Measurements from ENCODE around the gene PFDN5. TPM values are rescaled to one million over a fixed set of nuclear protein-coding genes. Genes with fewer than 3 reads are reported as not detected.

PFDN5 gene
- total RNA-seq, 2 donors from 2014 or later: 322 to 403 TPM

DNA sequence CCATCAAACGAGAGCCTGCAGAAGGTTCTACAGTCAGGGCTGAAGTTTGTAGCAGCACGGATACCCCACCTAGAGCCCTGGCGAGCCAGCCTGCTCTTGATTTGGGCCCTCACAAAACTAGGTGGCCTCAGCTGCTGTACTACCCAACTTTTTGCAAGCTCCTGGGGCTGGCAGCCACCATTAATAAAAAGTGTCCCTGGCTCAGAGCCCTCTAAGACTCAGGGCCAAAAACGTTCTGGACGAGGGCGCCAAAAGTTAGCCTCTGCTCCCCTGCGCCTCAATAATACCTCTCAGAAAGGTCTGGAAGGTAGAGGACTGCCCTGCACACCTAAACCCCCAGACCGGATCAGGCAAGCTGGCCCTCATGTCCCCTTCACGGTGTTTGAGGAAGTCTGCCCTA is 8.9 kb upstream of the PFDN5 start:
- TF ChIP-seq CTCF (conservative IDR thresholded peaks at IDR 0.05): no peak
- Mint-ChIP-seq H3K9me3 (no peaks in the 10 kb centered on the region), H3K36me3 (ENCODE audit: low read depth) (peaks cover 59% of the 10 kb centered on the region), H3K4me3 (no peak overlapping the region), H3K27me3 (ENCODE audit: insufficient read depth) (no peaks in the 10 kb centered on the region), H3K4me1 (no peaks in the 10 kb centered on the region), H3K27ac (no peak overlapping the region)
- no peak overlapping the region for H3K9ac ChIP-seq (ENCODE audit: extremely low read depth, low read length, poor library complexity, severe bottlenecking)
- no peaks in the 10 kb centered on the region for H3K27me3 ChIP-seq (ENCODE audit: control insufficient read depth, insufficient read depth, low read length, poor library complexity, severe bottlenecking)
- H3K36me3 ChIP-seq (ENCODE audit: control insufficient read depth, insufficient read depth, low read length): peaks cover 74% of the 10 kb centered on the region
- whole genome bisulfite sequencing, 2 experiments (ENCODE audit: insufficient coverage in 1 of 2, insufficient read length in 1 of 2): 93 to 94% methylated on average over 8 to 9 of the region's 9 CpGs
- no peak for DNase-seq
- H3K9me3 ChIP-seq (ENCODE audit: control insufficient read depth, low read length): no peaks in the 10 kb centered on the region
- H3K27ac ChIP-seq (ENCODE audit: low read depth, low read length): no peak overlapping the region
- no peaks in the 10 kb centered on the region for H3K4me1 ChIP-seq (ENCODE audit: control insufficient read depth, insufficient read depth, low read length)
- H3K4me3 ChIP-seq (ENCODE audit: low read length): no peak overlapping the region

DNA sequence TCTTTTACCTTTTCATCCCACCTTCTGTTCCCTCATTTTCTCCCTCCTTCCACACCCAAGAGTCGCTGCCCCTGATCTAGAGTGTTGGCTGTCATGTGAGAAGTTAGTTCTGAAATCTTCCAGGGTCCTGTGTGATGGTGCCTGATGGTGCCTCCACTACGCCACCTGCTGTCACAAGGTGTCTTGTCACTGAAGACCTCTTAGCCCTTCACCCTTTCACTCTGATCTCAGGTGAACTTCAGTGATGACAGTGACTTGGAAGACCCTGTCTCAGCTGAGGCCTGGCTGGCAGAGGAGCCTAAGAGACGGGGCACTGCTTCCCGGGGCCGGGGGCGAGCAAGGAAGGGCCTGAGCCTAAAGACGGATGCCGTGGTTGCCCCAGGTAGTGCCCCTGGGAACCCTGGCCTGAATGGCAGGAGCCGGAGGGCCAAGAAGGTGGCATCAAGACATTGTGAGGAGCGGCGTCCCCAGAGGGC is 7.6 kb upstream of the PFDN5 start:
- H3K9ac ChIP-seq (ENCODE audit: extremely low read depth, low read length, poor library complexity, severe bottlenecking): no peak overlapping the region
- H3K27ac Mint-ChIP-seq: no peak overlapping the region
- H3K4me3 Mint-ChIP-seq: no peak overlapping the region
- no peaks in the 10 kb centered on the region for H3K27me3 ChIP-seq (ENCODE audit: control insufficient read depth, insufficient read depth, low read length, poor library complexity, severe bottlenecking)
- no peak overlapping the region for H3K27ac ChIP-seq (ENCODE audit: low read depth, low read length)
- H3K4me3 ChIP-seq (ENCODE audit: low read length): no peak overlapping the region
- WGBS, 2 experiments (ENCODE audit: insufficient coverage in 1 of 2, insufficient read length in 1 of 2): 77 to 78% methylated on average over 5 to 11 of the region's 11 CpGs
- no peaks in the 10 kb centered on the region for H3K27me3 Mint-ChIP-seq (ENCODE audit: insufficient read depth)
- H3K4me1 ChIP-seq (ENCODE audit: control insufficient read depth, insufficient read depth, low read length): no peaks in the 10 kb centered on the region
- H3K36me3 Mint-ChIP-seq (ENCODE audit: low read depth): peaks cover 55% of the 10 kb centered on the region
- no peaks in the 10 kb centered on the region for H3K4me1 Mint-ChIP-seq
- peak; percentile 84 for TF ChIP-seq CTCF (conservative IDR thresholded peaks at IDR 0.05)
- DNase-seq: peak; percentile 93
- no peaks in the 10 kb centered on the region for H3K9me3 Mint-ChIP-seq
- no peaks in the 10 kb centered on the region for H3K9me3 ChIP-seq (ENCODE audit: control insufficient read depth, low read length)
- peaks cover 69% of the 10 kb centered on the region for H3K36me3 ChIP-seq (ENCODE audit: control insufficient read depth, insufficient read depth, low read length)

DNA sequence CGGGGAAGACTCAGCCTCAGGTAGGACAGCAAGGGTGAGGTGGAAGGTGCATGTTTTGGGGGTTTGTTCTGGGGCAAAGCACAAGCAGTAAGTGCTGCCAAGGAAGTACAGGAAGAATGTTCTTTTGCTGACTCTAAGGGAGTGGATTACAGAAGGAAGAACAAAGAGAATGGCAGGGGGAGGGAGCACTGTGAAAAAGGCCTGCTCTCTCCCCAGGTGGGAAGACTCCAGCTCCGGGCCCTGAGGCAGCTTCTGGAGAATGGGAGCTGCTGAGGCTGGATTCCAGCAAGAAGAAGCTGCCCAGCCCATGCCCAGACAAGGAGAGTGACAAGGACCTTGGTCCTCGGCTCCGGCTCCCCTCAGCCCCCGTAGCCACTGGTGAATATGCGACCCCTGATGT is 7.0 kb upstream of the PFDN5 start:
- H3K27ac ChIP-seq (ENCODE audit: low read depth, low read length): no peak overlapping the region
- TF ChIP-seq CTCF (conservative IDR thresholded peaks at IDR 0.05): no peak
- no peak overlapping the region for H3K4me3 Mint-ChIP-seq

More for the DNA sequence above, 7.0 kb upstream of the PFDN5 start:
- 85 to 98% methylated on average over 6 of the region's 6 CpGs for WGBS, 2 experiments (ENCODE audit: insufficient coverage in 1 of 2, insufficient read length in 1 of 2)
- Histone ChIP-seq H3K27me3 (ENCODE audit: control insufficient read depth, insufficient read depth, low read length, poor library complexity, severe bottlenecking) (no peaks in the 10 kb centered on the region), H3K4me3 (ENCODE audit: low read length) (no peak overlapping the region), H3K4me1 (ENCODE audit: control insufficient read depth, insufficient read depth, low read length) (no peaks in the 10 kb centered on the region), H3K9ac (ENCODE audit: extremely low read depth, low read length, poor library complexity, severe bottlenecking) (no peak overlapping the region), H3K36me3 (ENCODE audit: control insufficient read depth, insufficient read depth, low read length) (peaks cover 64% of the 10 kb centered on the region), H3K9me3 (ENCODE audit: control insufficient read depth, low read length) (no peaks in the 10 kb centered on the region)
- Mint-ChIP-seq H3K36me3 (ENCODE audit: low read depth) (peaks cover 55% of the 10 kb centered on the region), H3K4me1 (no peaks in the 10 kb centered on the region), H3K27ac (no peak overlapping the region), H3K9me3 (no peaks in the 10 kb centered on the region), H3K27me3 (ENCODE audit: insufficient read depth) (no peaks in the 10 kb centered on the region)
- no peak for DNase-seq
